ENCODE measurements around the gene ARPC1B.
A peak's percentile ranks its signal among the peaks of the same experiment; 100 is the strongest.

Gene ARPC1B

DNA sequence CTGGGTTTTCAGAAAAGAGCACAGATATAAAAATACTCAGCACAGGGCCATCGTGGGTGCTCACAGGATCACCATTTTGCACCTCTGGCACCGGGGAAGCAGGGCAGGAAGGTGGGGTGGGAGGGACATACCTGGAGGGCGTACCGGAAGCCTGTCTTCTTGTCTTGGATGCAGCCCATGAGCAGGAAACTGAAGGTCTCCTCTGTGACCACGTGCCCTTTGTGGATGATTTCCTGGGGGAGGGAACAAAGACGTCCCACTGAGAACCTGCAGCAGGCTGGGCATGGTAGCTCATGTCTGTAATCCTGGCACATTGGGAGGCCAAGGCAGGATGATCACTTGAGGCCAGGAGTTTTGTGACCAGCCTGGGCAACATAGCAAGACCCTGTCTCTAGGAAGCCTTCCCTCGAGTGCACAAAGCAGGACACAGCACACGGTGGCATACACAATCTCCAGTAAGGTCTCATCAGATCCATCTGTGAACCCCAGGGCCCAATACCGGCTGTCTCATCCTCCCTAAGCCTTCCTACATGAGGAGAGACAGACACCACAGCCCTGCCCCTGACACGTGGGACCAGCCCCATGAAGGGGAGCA is 54.5 kb downstream of the ARPC1B start:
- no peak for TF ChIP-seq ZFX (IDR thresholded peaks at IDR 0.05; ENCODE audit: borderline replicate concordance)
- no peak for TF ChIP-seq CTCF (IDR thresholded peaks at IDR 0.05)
- peak overlapping the region; percentile 99 for H3K27ac ChIP-seq

DNA sequence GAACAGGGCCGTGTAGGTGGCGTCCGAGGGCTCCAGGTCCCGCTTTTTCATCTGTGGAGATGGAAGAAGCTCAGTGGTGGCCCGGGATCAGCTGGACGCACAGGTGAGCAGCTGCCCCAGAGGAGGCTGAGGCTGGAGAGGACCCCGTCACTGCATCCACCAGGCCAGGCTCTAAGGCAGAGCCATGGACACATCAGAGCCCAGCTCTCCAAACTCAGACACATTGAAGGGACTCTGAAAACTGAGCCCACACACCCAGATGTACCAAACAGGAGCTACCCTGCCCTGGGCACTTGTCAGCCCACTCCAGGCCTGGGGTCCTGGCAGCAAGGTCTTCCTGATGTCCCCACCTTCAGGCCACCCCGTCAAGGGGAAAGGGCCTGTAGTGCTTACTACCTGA is 55.2 kb downstream of the ARPC1B start:
- no peak for TF ChIP-seq ZFX (IDR thresholded peaks at IDR 0.05; ENCODE audit: borderline replicate concordance)
- TF ChIP-seq CTCF (IDR thresholded peaks at IDR 0.05) = no peak
- H3K27ac ChIP-seq = peak overlapping the region; percentile 99

DNA sequence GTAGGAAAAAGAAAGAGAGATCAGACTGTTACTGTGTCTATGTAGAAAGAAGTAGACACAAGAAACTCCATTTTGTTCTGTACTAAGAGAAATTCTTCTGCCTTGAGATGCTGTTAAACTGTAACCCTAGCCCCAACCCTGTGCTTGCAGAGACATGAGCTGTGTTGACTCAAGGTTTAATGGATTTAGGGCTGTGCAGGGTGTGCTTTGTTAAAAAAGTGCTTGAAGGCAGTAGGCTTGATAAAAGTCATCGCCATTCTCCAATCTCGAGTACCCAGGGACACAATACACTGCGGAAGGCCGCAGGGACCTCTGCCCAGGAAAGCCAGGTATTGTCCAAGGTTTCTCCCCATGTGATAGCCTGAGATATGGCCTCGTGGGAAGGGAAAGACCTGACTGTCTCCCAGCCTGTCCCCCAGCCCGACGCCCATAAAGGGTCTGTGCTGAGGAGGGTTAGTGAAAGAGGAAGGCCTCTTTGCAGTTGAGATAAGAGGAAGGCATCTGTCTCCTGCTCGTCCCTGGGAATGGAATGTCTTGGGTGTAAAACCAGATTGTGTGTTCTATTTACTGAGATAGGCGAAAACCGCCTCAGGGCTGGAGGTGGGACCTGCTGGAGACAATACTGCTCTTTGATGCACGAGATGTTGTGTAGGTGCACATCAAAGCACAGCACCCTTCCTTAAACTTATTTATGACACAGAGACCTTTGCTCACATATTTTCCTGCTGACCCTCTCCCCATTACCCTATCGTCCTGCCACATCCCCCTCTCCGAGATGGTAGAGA is 57.4 kb downstream of the ARPC1B start:
- peak overlapping the region; percentile 99 for H3K27ac ChIP-seq

DNA sequence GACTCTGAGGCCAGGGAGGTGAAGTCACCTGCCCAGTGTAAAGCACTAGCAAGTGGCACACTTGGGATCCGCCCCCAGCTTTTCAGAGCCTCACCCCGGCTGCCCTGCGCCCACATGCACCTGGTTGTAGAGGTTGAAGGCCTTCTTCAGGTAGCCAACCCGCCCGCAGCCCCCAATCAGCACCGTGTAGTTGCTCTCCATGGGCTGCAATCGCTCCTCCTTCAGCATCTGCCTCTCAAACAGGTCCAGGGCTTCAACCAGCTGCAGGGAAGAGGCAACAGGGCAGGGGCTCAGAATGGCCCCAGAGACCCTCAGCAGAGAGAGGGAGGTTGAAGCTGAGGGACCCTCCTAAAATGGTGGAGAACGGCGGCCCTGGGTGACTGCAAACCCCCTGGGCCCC is 58.6 kb downstream of the ARPC1B start:
- peak overlapping the region; percentile 99 for H3K27ac ChIP-seq
- TF ChIP-seq CTCF (IDR thresholded peaks at IDR 0.05) (no peak), ZFX (IDR thresholded peaks at IDR 0.05; ENCODE audit: borderline replicate concordance) (no peak)

- H3K27ac ChIP-seq = peak overlapping the region; percentile 99
- TF ChIP-seq ZFX (IDR thresholded peaks at IDR 0.05; ENCODE audit: borderline replicate concordance) (no peak), CTCF (IDR thresholded peaks at IDR 0.05) (no peak)
These were observed 63.5 kb downstream of the ARPC1B start for GRCh38 chr7:99437946-99438572.

DNA sequence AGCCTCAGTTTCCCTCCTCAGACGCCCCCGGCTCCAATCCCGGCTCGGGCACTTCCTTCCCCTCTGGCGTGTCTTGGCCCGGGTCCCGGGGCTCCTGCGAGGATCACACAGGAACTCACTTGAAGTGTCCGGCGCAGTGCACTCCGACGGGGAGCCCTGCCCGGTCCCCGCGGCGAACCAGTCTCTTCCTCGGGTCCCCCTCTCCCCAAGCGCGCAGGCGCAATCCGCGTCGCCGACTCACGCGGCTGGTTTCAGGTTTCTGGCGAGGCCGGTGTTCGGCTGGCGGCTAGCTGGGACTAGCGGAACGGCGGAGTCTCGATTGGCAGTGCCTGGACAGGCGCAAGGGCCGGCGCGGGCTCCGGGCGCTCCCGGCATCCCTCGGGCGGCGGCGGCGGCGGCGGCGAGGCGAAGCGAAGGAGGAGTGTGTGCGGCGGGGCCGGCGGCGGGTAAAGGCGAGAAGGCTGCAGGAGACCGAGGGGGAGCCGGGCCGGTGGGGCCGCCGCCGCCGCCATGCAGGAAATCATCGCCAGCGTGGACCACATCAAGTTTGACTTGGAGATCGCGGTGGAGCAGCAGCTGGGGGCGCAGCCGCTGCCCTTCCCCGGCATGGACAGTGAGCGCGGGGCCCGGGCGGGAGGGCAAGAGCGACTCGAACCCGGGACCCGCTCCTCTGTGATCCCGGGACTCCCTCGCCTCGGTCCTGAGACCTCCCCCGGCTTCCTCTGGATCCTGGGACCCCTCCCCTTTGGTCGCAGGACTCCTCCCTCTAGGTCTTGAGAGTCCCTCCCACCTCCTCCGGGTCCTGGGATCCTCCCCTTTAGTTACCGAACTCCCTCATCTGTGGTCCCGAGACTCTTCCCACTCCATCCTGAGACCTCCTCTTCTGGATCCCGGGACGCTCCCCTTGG is 64.3 kb downstream of the ARPC1B start, which contains the start of the genes CPSF4 and PTCD1:
TSS of gene CPSF4 (plus strand) at position 371 of the 908 bp plus-strand sequence. CDS start at position 511, 140 bp downstream.
TSS of gene PTCD1 (minus strand) at position 226 of the 908 bp plus-strand sequence. CDS start 3,556 bp downstream, outside the sequence.
- H3K27ac ChIP-seq = peak within 1 kb of the TSS; percentile 99
- TF ChIP-seq ZFX (IDR thresholded peaks at IDR 0.05; ENCODE audit: borderline replicate concordance) (no peak), CTCF (IDR thresholded peaks at IDR 0.05) (no peak)

DNA sequence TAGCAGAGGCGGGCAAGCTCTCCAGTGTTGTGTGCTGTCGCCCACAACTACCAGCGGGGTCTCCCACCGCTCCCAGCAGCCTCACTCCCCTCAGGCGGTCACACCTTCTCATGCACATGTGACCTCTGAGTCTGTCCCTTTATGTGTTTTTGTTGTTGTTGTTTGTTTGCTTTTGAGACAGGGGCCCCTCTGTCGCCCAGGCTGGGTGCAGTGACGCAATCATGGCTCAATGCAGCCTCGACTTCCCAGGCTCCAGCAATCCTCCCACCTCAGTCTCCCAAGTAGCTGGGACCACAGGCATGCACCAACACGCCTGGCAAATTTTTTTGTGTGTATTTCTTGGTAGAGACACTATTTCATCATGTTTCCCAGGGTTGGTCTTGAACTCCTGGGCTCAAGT is 65.7 kb downstream of the ARPC1B start:
- TF ChIP-seq ZFX (IDR thresholded peaks at IDR 0.05; ENCODE audit: borderline replicate concordance) (no peak), CTCF (IDR thresholded peaks at IDR 0.05) (no peak)
- peak overlapping the region; percentile 99 for H3K27ac ChIP-seq

All from 22Rv1 (cell line).